Stimulated activated effector memory CD8-positive, alpha-beta T cell treated with anti-CD3 and anti-CD28 coated beads, Interleukin-12 subunit alpha, Interleukin-12 subunit beta, amount 100 ng/mL, for 72 hours (primary cell): ENCODE measurements around the gene SPATA13.
"Not testable (repeated sequence)": the region's sequence is repeated elsewhere in the genome, so short reads cannot be mapped to it uniquely, and the experiment has no call there.

Experiments used
- ATAC-seq: fragments of 150-1000 bp; cut with Tn5 transposase; 2 replicates; pipeline ENCODE4 v1.10.0; 2021
- DNase-seq, 2 donors: peaks; one replicate each; pipeline ENCODE4 v3.0.0; 2021 to 2022; ENCODE audit warnings: low spot score in 2 of 2
- H3K27ac Mint-ChIP-seq: one replicate; pipeline ENCODE4 v1.8.0; 2022; ENCODE audit warnings: mild to moderate bottlenecking, mixed read lengths
- H3K36me3 Mint-ChIP-seq: one replicate; pipeline ENCODE4 v1.8.0; 2022; ENCODE audit warnings: mild to moderate bottlenecking, mixed read lengths
- H3K4me1 Mint-ChIP-seq: one replicate; pipeline ENCODE4 v1.8.0; 2022; ENCODE audit warnings: mixed read lengths
- H3K4me3 Mint-ChIP-seq: one replicate; pipeline ENCODE4 v1.8.0; 2022; ENCODE audit warnings: mild to moderate bottlenecking, mixed read lengths
- H3K9me3 Mint-ChIP-seq: one replicate; pipeline ENCODE4 v1.8.0; 2022; ENCODE audit warnings: mixed read lengths

The SPATA13 gene

DNA sequence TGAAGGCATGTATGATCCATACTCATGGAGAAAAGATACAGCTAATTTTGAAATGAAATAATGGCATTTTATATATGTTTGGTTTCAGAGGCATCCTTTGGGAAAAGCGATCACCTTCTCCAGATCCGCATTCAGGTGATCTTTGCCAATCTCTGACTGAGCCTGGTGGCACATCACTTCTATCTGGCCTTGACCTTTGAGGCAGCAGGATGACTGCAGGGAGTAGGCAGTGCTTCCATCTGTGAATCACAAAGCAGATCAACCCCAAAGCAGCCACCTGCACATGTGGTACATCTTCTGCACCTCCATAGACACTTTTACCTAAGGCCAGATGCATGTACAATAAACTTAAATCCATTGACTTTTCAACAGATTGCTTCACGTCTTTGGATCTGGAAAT, 53.4 kb downstream of the SPATA13 start:
- DNase-seq (no peak), ATAC-seq (no peak)
- Mint-ChIP-seq H3K4me1 (peaks cover 26% of the 10 kb centered on the region), H3K4me3 (no peak overlapping the region), H3K27ac (no peak overlapping the region), H3K9me3 (no peaks in the 10 kb centered on the region), H3K36me3 (peaks cover 6% of the 10 kb centered on the region)

- Mint-ChIP-seq H3K4me1 (peaks cover 26% of the 10 kb centered on the region), H3K4me3 (no peak overlapping the region), H3K36me3 (peaks cover 6% of the 10 kb centered on the region), H3K27ac (no peak overlapping the region), H3K9me3 (no peaks in the 10 kb centered on the region)
- ATAC-seq (no peak), DNase-seq (no peak)
These were observed 54.0 kb downstream of the SPATA13 start for GRCh38 chr13:24214528-24214927.

DNA sequence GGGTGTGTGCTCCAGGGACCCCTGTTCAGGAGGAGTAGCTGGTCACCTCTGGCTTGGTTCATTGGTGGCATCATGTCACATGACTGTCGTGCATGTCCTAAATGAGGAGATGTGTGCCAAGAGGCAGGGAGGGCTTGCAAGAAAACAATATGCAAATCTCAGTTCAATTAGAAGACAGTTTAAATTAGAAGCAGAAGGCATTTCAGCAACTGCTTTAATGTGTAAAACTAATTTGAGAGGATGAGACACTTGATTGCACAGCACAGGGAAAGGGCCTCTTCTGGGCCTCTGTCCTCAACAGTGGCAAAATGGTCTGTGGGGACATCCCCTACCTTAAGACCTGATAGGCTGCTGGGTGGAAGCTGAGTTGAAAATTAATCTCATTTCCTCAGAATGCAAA, 54.6 kb downstream of the SPATA13 start:
- H3K9me3 Mint-ChIP-seq: no peaks in the 10 kb centered on the region
- peaks cover 6% of the 10 kb centered on the region for H3K36me3 Mint-ChIP-seq
- peaks cover 31% of the 10 kb centered on the region for H3K4me1 Mint-ChIP-seq
- DNase-seq (no peak), ATAC-seq (no peak)
- no peak overlapping the region for H3K27ac Mint-ChIP-seq
- no peak overlapping the region for H3K4me3 Mint-ChIP-seq

DNA sequence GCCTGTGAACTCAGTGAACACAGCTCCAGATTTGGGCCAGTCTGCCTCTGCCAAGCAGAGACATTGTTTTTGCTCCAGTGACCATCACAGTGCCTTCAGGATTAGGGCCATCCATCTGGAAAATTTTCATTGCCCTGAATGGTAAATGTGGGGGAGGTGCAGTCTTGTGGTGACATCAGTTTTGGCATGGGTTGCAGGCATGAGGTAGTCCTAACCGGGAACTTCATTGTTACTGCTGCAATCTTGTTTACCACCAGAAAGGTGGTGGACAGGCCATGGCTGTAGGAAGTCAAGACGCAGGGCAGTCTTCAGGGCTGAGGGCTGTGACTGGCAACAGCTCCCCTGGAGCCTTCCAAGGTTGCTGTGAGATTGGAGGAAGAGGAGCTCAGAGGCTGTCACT, 55.2 kb downstream of the SPATA13 start:
- DNase-seq (no peak), ATAC-seq (no peak)
- Mint-ChIP-seq H3K9me3 (no peaks in the 10 kb centered on the region), H3K36me3 (peaks cover 6% of the 10 kb centered on the region), H3K27ac (no peak overlapping the region), H3K4me3 (no peak overlapping the region), H3K4me1 (peaks cover 37% of the 10 kb centered on the region)

DNA sequence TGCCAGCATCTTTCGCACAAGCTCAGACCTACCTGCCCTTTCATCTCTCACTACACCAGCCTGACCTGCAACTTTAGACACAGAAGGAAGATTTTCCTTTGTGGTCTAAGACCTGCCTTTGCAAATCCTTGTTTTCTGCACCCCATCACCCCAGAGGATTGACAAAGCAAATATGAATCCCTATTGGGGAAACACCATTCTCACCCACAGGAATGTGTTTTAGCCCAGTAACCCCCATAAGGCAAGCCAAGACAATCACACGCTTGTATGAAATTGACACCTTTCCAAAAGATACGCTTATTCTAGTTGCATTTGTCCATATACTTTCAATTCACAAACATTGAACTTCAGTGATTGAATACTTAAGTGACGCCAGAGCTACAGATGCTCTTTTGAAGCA, 55.7 kb downstream of the SPATA13 start:
- no peak overlapping the region for H3K27ac Mint-ChIP-seq
- H3K9me3 Mint-ChIP-seq: no peaks in the 10 kb centered on the region
- peaks cover 41% of the 10 kb centered on the region for H3K4me1 Mint-ChIP-seq
- DNase-seq: no peak
- H3K36me3 Mint-ChIP-seq: peaks cover 8% of the 10 kb centered on the region
- H3K4me3 Mint-ChIP-seq: no peak overlapping the region
- ATAC-seq: no peak

- H3K4me3 Mint-ChIP-seq, ATAC-seq, DNase-seq, H3K9me3 Mint-ChIP-seq, H3K36me3 Mint-ChIP-seq: not testable (repeated sequence)
- Mint-ChIP-seq H3K4me1 (peaks cover 47% of the 10 kb centered on the region), H3K27ac (peak overlapping the region; percentile 8)
These were observed 56.3 kb downstream of the SPATA13 start for GRCh38 chr13:24216779-24217178.

DNA sequence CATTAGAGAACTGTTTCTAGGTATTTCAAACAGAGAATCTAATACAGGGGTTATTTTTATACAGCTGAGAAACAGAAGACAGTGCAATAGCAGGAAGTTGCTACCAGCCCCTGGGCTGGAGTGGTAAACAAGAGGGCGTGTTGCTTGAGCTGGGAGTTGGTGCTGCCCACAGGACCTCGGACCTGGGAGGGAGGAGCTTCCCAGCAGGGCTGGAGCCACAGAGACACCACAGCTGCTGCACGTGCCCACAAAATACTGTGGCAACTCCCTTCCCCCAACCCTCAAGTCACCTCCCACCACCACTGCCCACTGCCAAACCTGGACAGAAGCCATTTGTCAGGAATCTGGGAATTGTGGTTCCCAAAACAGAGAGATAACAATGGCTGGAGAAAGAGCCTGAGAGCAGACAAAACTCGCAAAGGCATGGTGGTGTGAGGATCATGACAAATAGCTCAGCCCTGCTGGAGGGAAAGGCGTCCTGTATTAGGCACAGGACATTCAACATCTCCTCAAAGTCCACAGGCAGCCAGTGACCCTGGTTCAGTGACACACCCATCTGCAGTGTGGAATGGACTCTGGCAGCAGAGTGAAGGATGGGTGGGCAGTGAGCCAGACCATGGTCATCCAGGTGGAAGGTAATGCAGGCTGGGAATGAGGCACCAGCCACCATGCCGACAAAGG, 57.2 kb downstream of the SPATA13 start:
- Mint-ChIP-seq H3K27ac (peak overlapping the region; percentile 8), H3K4me3 (no peak overlapping the region), H3K9me3 (no peaks in the 10 kb centered on the region), H3K4me1 (peaks cover 47% of the 10 kb centered on the region), H3K36me3 (peaks cover 5% of the 10 kb centered on the region)
- DNase-seq (no peak), ATAC-seq (no peak)

DNA sequence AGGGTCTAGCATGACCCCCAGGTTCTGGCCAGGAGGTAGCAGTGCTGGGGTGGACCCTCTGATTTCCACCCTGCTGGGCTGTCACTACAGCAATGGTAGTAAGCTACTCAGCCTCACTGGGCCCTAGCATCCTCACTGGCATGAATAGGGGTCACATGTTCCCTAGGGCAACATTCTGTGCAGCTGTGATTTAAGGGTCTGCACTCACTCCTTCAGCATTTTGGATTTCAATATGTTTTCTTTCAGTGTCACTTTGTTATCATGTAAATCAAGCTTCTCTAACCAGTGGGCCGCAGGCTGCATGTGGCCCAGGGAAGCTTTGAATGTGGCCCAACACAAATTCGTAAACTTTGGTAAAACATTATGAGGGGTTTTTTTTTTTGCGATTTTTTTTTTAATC, 57.8 kb downstream of the SPATA13 start:
- ATAC-seq (no peak), DNase-seq (no peak)
- no peak overlapping the region for H3K4me3 Mint-ChIP-seq
- H3K4me1 Mint-ChIP-seq: peaks cover 47% of the 10 kb centered on the region
- no peak overlapping the region for H3K27ac Mint-ChIP-seq
- peaks cover 5% of the 10 kb centered on the region for H3K36me3 Mint-ChIP-seq
- H3K9me3 Mint-ChIP-seq: no peaks in the 10 kb centered on the region

DNA sequence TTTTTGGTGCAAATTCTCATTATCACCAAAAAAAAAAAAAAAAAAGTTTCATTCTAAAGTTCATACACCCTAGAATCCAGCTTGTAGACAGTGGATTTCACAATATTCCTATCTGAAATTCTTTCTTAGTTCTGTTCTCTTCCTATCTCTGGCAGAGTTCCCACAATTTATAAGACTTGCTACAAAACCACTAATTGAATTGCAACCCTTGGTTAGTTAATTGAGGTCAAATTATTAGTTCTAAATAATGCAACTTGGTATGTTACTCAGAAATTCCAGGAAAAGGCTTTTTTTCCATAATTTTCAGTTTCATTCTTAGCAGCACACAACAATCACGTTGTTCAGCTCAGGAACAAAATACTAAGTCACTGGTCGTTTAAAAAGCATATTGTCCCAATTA, 58.5 kb downstream of the SPATA13 start:
- Mint-ChIP-seq H3K4me1 (peaks cover 51% of the 10 kb centered on the region), H3K36me3 (peaks cover 5% of the 10 kb centered on the region), H3K9me3 (no peaks in the 10 kb centered on the region), H3K27ac (no peak overlapping the region), H3K4me3 (no peak overlapping the region)
- no peak for ATAC-seq
- no peak for DNase-seq

- H3K36me3 Mint-ChIP-seq: peaks cover 10% of the 10 kb centered on the region
- H3K9me3 Mint-ChIP-seq: no peaks in the 10 kb centered on the region
- no peak overlapping the region for H3K4me3 Mint-ChIP-seq
- peak; percentile 94 for ATAC-seq
- peaks cover 63% of the 10 kb centered on the region for H3K4me1 Mint-ChIP-seq
- DNase-seq: peak; percentile 38 to 68
- H3K27ac Mint-ChIP-seq: no peak overlapping the region
These were observed 59.7 kb downstream of the SPATA13 start for GRCh38 chr13:24220086-24220703.

- DNase-seq (no peak), ATAC-seq (no peak)
- Mint-ChIP-seq H3K4me1 (peaks cover 66% of the 10 kb centered on the region), H3K27ac (no peak overlapping the region), H3K36me3 (peaks cover 10% of the 10 kb centered on the region), H3K4me3 (no peak overlapping the region), H3K9me3 (no peaks in the 10 kb centered on the region)
These were observed 60.5 kb downstream of the SPATA13 start for GRCh38 chr13:24221007-24221406.

DNA sequence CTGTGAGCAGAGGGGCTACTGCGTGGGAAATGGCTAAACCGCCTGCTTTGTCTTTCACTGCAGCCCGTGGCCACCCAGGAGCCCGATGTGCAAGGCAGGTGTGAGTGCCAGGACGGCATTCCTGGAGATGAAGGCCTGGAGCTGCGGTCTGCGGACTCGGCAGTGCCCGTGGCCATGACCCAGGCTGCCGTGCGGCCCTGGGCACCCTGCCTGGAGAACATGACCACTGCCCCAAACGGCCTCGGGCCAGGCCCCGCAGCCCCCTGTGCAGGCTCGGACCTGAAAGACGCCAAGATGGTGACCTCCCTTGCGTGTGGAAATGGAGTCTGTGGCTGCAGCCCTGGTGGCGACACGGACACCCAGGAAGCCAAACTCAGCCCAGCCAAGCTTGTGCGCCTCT, 62.2 kb downstream of the SPATA13 start:
- Mint-ChIP-seq H3K9me3 (no peaks in the 10 kb centered on the region), H3K4me3 (no peak overlapping the region), H3K27ac (no peak overlapping the region), H3K4me1 (peaks cover 48% of the 10 kb centered on the region), H3K36me3 (peaks cover 10% of the 10 kb centered on the region)
- no peak for DNase-seq
- no peak for ATAC-seq

DNA sequence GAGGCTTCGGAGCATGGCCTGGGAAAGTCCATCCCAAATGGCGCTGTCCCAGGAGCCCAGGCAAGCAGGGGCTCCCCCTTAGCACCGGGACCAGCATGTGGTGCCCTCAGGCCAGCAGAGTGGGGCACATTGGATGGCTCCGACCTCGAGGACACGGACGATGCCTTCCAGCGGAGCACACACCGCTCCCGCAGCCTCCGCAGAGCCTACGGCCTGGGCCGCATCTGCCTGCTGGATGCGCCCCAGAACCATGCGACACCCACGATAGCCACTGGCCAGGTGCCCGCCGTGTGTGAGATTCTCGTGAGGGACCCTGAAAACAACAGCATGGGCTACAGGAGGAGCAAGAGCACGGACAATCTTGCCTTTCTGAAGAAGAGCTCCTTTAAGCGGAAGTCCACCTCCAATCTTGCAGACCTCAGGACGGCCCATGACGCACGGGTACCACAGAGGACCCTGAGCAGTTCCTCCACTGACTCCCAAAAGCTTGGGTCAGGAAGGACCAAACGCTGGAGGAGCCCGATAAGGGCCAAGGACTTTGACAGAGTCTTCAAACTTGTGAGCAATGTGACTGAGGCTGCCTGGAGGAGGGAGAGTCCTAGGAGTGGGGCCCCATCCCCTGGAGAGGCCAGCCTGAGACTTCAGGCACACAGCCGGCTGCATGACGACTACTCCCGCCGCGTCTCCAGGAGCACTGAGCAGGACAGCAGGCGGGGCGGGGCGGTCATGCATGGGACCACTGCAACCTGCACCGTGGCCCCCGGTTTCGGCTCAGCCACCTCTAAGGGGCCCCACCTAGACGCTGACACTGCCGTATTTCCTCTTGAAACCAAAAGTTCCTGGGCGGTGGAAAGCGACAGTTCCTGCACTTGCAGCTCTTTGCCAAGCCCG, 63.1 kb downstream of the SPATA13 start:
- peak overlapping the region; percentile 49 for H3K27ac Mint-ChIP-seq
- H3K4me3 Mint-ChIP-seq: peak overlapping the region; percentile 67
- H3K4me1 Mint-ChIP-seq: peaks cover 44% of the 10 kb centered on the region
- ATAC-seq (no peak), DNase-seq (no peak)
- H3K36me3 Mint-ChIP-seq: peaks cover 10% of the 10 kb centered on the region
- H3K9me3 Mint-ChIP-seq: no peaks in the 10 kb centered on the region

GRCh38 chr13:24224232-24224680, 63.7 kb downstream of the SPATA13 start:
- H3K27ac Mint-ChIP-seq: peak overlapping the region; percentile 49
- peaks cover 10% of the 10 kb centered on the region for H3K36me3 Mint-ChIP-seq
- H3K4me3 Mint-ChIP-seq: peak overlapping the region; percentile 67
- no peak for ATAC-seq
- no peak for DNase-seq
- no peaks in the 10 kb centered on the region for H3K9me3 Mint-ChIP-seq
- peaks cover 46% of the 10 kb centered on the region for H3K4me1 Mint-ChIP-seq

DNA sequence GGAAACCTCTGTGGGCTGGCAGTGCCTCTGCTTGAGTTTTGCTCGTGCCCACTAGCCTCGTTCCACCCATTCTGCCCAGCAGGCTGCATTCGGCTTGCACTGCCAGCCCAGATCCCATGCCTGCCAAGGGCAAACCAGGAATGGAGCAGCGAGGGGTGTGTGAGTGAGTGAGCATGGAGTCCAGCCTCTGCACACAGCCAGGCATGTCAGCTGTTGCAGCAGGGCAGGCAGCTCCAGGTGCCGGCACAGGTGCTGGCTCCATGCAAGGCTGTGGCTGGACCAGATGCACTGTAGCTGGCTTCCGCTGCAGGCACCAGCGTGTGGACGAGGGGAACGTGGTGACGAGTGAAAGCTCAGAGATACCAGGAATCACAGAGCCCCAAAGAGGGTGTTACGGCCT, 64.5 kb downstream of the SPATA13 start:
- peak overlapping the region; percentile 67 for H3K4me3 Mint-ChIP-seq
- ATAC-seq (no peak), DNase-seq (no peak)
- H3K27ac Mint-ChIP-seq: peak overlapping the region; percentile 23
- peaks cover 49% of the 10 kb centered on the region for H3K4me1 Mint-ChIP-seq
- H3K36me3 Mint-ChIP-seq: peaks cover 10% of the 10 kb centered on the region
- H3K9me3 Mint-ChIP-seq: no peaks in the 10 kb centered on the region
